HL-60 (cell line): ENCODE measurements around the gene TMEM176B.

ENCODE experiments used
- DNase-seq, 2 experiments: peaks; one replicate each; pipeline ENCODE4 v3.0.0-alpha.2; 2010 to 2020; ENCODE audit warnings: low read depth in 1 of 2, low spot score in 1 of 2
- H3K27ac ChIP-seq: fragments of 250-450 bp; sonication (Bioruptor Pico); replicated peaks from 2 replicates; pipeline ENCODE4 v1.5.1; 2020; ENCODE audit warnings: mild to moderate bottlenecking, moderate library complexity
- H3K27me3 ChIP-seq: fragments of 250-450 bp; sonication (Bioruptor Pico); 2 replicates; pipeline ENCODE4 v1.5.1; 2021; ENCODE audit warnings: mild to moderate bottlenecking, moderate library complexity; ENCODE audit not compliant: insufficient read depth, poor library complexity, severe bottlenecking
- H3K4me3 ChIP-seq: replicated peaks from 2 replicates; pipeline ENCODE4 v1.5.1; 2011; ENCODE audit warnings: mild to moderate bottlenecking, control low read depth, low read length; ENCODE audit not compliant: insufficient read depth
- GABPA ChIP-seq: IDR thresholded peaks from 2 replicates; pipeline ENCODE4 v1.6.1; 2012; ENCODE audit warnings: low read depth
- POLR2AphosphoS5 ChIP-seq: IDR thresholded peaks from 2 replicates; pipeline ENCODE4 v1.6.1; 2012; ENCODE audit warnings: low read depth
- REST ChIP-seq: IDR thresholded peaks from 2 replicates; pipeline ENCODE4 v1.6.1; 2012; ENCODE audit warnings: low read depth; ENCODE audit not compliant: insufficient replicate concordance
- SPI1 ChIP-seq: IDR thresholded peaks from 2 replicates; pipeline ENCODE4 v1.6.1; 2012; ENCODE audit warnings: low read depth, mild to moderate bottlenecking, borderline replicate concordance
- TF ChIP-seq, protein P1 (sequence below): IDR thresholded peaks from one replicate; pipeline ENCODE4 v1.5.1; 2011; ENCODE audit warnings: low read length, control low read depth, inconsistent platforms; ENCODE audit not compliant: insufficient read depth

The TMEM176B gene

DNA sequence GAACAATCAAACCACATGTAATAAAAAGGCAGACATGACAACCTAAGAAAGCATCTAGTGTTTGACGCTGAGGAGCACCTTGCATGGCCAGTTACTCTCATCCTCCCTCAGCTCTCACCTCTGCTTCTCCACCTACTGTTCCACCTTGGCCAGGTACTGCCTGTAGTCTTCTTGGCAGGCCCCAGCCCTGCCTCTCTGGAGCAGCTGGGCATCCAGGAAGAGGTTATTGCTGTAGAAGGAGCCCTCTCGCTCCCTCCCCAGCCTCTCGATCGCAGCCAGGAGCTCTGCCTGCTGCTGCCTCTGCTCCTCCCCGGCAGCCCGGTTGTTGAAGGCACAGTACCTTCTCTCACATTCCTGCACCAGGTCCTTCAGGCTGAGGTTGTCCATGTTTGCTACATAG lies 53.2 kb downstream of the TMEM176B start:
- no peaks in the 10 kb centered on the region for H3K27me3 ChIP-seq
- DNase-seq = no peak
- no peak overlapping the region for H3K27ac ChIP-seq
- no peak overlapping the region for H3K4me3 ChIP-seq
- TF ChIP-seq GABPA = no peak
- TF ChIP-seq POLR2AphosphoS5 = no peak
- TF ChIP-seq, protein P1, sequence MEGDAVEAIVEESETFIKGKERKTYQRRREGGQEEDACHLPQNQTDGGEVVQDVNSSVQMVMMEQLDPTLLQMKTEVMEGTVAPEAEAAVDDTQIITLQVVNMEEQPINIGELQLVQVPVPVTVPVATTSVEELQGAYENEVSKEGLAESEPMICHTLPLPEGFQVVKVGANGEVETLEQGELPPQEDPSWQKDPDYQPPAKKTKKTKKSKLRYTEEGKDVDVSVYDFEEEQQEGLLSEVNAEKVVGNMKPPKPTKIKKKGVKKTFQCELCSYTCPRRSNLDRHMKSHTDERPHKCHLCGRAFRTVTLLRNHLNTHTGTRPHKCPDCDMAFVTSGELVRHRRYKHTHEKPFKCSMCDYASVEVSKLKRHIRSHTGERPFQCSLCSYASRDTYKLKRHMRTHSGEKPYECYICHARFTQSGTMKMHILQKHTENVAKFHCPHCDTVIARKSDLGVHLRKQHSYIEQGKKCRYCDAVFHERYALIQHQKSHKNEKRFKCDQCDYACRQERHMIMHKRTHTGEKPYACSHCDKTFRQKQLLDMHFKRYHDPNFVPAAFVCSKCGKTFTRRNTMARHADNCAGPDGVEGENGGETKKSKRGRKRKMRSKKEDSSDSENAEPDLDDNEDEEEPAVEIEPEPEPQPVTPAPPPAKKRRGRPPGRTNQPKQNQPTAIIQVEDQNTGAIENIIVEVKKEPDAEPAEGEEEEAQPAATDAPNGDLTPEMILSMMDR = no peak
- TF ChIP-seq SPI1 = no peak

DNA sequence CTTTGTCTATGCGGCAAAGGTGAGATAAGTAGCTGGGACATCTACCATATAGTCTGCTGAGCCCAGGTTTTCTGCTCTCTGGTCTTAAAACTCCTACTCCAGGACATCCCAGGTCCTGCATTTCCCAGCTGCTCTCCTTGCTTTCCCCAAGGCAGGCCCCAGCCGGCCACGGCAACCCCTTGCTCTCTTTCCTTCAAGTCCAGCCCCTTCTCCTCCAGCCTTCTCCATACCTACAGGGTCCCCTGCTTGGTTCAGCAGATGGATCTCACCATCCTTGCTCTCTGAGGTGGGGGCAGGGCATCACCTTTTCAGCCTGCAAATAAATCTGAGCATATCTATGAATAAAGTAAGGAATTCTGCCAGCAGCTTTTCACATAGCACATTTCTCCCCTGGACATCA lies 54.3 kb downstream of the TMEM176B start:
- TF ChIP-seq, protein P1 = no peak
- TF ChIP-seq GABPA = no peak
- no peak for TF ChIP-seq SPI1
- no peak for TF ChIP-seq REST
- no peak for TF ChIP-seq POLR2AphosphoS5
- no peak overlapping the region for H3K27ac ChIP-seq
- no peak for DNase-seq
- no peak overlapping the region for H3K4me3 ChIP-seq
- no peaks in the 10 kb centered on the region for H3K27me3 ChIP-seq

GRCh38 chr7:150745086-150745485 lies 55.1 kb downstream of the TMEM176B start:
- Histone ChIP-seq H3K27ac (no peak overlapping the region), H3K4me3 (no peak overlapping the region), H3K27me3 (no peaks in the 10 kb centered on the region)
- DNase-seq = no peak
- TF ChIP-seq POLR2AphosphoS5 = no peak
- TF ChIP-seq, protein P1 = no peak
- TF ChIP-seq SPI1 = 0 out of 2 replicates have a peak, but pooled peaks have one; percentile 6

DNA sequence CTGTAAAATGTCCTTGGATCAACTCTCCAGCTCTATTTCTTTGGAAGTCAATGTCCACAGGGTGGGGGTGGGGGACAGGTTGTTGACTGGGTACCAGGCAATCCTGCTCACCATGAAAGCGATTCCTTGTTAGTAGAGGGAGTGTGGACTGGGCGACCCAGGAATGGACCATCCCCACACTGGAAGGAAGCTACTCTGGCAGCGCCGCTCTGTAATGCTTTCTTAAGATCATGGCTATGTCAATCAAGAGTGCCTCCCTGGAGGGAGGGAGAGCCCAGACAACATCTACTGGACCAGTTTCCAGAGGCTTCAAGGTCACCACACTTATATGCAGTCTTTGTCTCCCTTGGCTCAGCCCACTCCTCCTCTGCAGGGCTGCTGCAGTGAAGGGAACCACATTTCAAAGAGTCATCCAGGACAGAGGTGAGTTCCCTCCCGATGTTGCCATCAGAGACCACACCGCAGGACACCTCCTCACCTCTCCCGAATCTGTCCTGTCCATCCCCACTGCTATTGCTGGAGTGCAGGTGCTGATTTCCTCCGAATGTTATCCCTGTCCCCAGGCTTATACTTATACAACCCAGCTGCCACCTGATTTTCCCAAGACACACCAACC lies 56.0 kb downstream of the TMEM176B start:
- Histone ChIP-seq H3K27ac (no peak overlapping the region), H3K27me3 (no peaks in the 10 kb centered on the region), H3K4me3 (no peak overlapping the region)
- TF ChIP-seq SPI1 (no peak), GABPA (no peak), REST (no peak), POLR2AphosphoS5 (no peak)
- TF ChIP-seq, protein P1 = no peak
- DNase-seq = no peak
